Measurements from ENCODE around the gene UPF1.

Gene UPF1

DNA sequence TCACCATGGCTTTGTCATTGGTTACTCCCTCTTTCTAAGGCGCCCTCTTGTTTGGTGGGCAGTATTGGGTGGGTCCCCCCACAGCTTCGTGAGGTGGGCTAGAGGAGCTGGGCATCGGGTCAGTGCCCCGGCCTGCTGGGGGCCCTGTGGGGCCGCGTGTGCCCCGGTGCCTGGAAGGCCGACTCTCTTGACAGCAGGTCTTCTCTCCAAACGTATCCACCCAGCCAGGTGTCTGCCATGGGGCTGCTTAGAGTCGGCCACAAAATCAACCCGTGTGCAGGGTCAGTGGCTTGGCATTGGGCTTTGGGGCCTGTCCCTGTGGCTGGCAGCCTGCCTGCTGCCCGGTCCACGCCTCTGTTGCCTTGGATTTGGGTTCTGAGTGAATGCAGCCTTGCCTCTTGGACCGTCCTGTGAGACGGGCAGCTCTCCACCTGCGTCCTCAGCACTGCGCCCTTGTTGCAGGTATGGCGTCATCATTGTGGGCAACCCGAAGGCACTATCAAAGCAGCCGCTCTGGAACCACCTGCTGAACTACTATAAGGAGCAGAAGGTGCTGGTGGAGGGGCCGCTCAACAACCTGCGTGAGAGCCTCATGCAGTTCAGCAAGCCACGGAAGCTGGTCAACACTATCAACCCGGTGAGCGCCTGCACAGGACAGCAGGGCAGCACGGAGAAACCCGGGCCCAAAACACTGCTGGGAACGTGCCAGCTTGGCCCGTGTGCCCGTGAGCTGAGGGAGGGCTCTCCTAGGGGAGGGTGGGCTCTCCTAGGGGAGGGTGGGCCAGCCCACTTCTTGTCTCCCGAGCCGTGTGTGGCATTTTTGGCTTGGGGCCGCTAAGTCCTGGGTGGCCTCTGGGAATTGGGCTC, 31.4 kb downstream of the UPF1 start:
- Histone ChIP-seq H3K9ac (ENCODE audit: low read depth, low read length) (no peak overlapping the region), H3K36me3 (ENCODE audit: insufficient read depth, low read length) (peaks cover 21% of the 10 kb centered on the region), H3K4me1 (ENCODE audit: insufficient read depth, low read length) (no peaks in the 10 kb centered on the region; the same call in 1 of the 2 replicates)

DNA sequence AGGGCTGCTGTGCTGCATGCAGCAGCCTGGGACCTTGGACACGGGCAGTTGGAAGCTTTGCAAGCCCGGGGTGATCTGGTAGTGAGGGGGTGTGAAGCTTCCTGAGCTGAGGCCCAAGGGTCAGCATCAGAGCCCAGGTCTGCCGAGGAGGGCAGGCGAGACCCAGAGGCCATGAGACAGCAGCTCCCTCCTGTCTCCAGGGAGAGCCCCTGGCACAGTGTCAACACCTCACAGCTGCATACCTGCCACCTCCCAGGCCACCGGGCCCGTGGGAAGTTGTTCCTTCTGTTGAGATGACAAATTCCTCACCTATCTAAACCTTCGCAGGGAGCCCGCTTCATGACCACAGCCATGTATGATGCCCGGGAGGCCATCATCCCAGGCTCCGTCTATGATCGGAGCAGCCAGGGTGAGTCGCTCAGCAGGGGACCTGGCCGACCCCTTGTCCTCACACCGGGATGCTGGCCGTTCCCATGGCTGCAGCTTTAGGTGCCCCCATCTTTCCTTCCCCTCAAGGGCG, 32.1 kb downstream of the UPF1 start:
- Histone ChIP-seq H3K9me3 (ENCODE audit: control insufficient read depth, insufficient read depth, low read length) (no peaks in the 10 kb centered on the region), H3K4me1 (ENCODE audit: insufficient read depth, low read length) (no peaks in the 10 kb centered on the region; the same call in 1 of the 2 replicates), H3K9ac (ENCODE audit: low read depth, low read length) (no peak overlapping the region), H3K36me3 (ENCODE audit: insufficient read depth, low read length) (peaks cover 21% of the 10 kb centered on the region)

More for the DNA sequence above, 31.4 kb downstream of the UPF1 start:
- H3K9me3 ChIP-seq (ENCODE audit: control insufficient read depth, insufficient read depth, low read length): no peaks in the 10 kb centered on the region

DNA sequence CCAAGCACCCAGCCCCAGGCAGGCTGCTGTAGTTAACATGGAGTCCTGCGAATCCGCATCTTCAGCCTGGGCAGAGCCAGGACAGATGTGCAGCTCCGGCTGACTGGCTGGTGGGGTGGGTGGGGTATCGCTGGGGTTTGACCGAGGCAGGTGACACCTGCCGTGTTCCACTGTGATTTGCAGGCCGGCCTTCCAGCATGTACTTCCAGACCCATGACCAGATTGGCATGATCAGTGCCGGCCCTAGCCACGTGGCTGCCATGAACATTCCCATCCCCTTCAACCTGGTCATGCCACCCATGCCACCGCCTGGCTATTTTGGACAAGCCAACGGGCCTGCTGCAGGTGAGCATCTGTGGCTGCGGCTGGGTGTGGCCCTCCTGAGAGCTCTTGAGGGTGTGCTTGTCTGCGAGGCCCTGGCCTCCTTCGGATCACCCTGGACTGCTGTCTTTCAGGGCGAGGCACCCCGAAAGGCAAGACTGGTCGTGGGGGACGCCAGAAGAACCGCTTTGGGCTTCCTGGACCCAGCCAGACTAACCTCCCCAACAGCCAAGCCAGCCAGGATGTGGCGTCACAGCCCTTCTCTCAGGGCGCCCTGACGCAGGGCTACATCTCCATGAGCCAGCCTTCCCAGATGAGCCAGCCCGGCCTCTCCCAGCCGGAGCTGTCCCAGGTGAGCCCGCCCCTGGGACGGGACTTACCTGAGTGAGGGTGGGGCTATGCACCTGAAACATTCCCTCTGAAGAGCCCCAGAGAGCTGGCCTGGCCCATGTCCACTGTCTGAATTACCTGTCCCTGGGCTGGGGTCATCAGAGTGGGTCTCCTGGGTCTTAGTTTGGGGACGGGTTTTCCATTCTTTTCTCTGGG, 33.6 kb downstream of the UPF1 start:
- H3K9me3 ChIP-seq (ENCODE audit: control insufficient read depth, insufficient read depth, low read length): no peaks in the 10 kb centered on the region
- H3K9ac ChIP-seq (ENCODE audit: low read depth, low read length): no peak overlapping the region
- peaks cover 17% of the 10 kb centered on the region for H3K36me3 ChIP-seq (ENCODE audit: insufficient read depth, low read length)
- no peaks in the 10 kb centered on the region; the same call in 1 of the 2 replicates for H3K4me1 ChIP-seq (ENCODE audit: insufficient read depth, low read length)

DNA sequence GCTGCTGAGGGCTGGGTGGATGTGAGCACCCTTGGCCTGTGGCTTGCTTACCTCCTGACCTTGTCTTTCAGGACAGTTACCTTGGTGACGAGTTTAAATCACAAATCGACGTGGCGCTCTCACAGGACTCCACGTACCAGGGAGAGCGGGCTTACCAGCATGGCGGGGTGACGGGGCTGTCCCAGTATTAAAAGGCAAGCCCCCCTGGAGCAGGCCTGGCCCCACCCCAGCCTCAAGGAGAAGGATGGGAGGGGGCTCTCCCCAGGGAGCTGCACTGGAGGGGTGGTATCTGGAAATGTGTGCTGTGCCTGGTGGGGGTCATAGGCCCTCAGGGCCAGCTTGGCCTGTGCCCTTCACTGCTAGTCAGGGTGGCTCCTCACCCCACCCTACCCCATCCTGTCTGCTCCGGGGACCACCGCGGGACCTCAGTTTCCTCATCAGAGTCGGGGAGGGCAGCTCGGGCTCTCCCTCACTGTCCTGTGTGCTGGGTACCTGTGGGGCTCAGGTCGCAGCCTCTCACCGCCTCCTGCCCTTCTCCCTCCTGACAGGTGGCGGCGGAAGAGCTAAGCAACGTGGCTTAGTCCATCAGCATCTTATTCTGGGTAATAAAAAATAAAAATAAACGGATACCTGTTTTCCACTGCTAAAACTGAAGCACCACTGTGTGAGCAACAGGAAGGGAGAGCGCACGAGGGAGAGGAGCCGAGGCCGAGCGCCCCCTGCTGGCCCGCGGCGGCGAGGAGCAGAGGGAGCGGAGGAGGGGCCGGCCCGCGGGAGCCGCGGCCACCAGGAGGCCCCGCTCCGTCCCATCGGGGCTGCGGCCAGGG, 34.4 kb downstream of the UPF1 start:
- no peaks in the 10 kb centered on the region; the same call in 1 of the 2 replicates for H3K4me1 ChIP-seq (ENCODE audit: insufficient read depth, low read length)
- no peak overlapping the region for H3K9ac ChIP-seq (ENCODE audit: low read depth, low read length)
- peaks cover 9% of the 10 kb centered on the region for H3K36me3 ChIP-seq (ENCODE audit: insufficient read depth, low read length)
- H3K9me3 ChIP-seq (ENCODE audit: control insufficient read depth, insufficient read depth, low read length): no peaks in the 10 kb centered on the region

DNA sequence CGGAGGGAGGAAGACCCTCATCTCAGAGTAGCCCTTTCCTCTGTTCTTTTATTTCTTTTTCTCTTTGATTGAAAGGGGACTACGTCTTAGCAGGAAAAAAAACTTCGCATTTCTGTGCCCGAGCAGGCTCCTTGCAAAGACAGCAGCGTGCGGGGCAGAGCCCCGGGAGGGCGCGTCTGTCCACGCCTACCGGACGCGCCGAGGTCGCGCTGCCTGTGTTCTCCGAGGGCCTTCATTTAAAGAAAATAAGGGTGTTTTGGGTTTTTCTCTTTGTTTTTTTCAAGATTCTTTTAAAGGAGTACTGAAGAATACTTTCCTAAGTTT, 35.0 kb downstream of the UPF1 start:
- H3K36me3 ChIP-seq (ENCODE audit: insufficient read depth, low read length): peaks cover 3% of the 10 kb centered on the region
- no peak overlapping the region for H3K9ac ChIP-seq (ENCODE audit: low read depth, low read length)
- no peaks in the 10 kb centered on the region for H3K9me3 ChIP-seq (ENCODE audit: control insufficient read depth, insufficient read depth, low read length)
- no peaks in the 10 kb centered on the region; the same call in 1 of the 2 replicates for H3K4me1 ChIP-seq (ENCODE audit: insufficient read depth, low read length)

DNA sequence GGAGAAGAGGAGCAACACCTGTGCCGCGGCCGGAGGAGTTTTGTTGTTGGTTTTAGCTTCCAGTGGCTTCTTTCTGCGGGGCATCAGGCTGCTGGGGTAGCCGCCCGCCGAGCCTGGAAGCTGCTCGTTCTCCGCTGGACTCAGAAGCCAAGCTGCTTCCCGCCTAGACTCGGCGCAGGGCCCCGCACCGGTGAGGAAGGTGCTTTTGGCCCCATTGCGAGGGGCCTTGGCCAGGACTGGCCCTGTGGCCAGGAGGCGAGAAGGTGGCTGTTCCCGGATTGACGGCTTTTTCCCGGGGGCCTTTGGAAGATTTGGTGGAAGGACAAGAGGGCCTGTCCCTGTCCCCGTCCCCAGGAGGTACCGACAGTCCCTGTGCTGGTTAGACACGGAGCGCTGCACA, 35.4 kb downstream of the UPF1 start:
- Histone ChIP-seq H3K36me3 (ENCODE audit: insufficient read depth, low read length) (peaks cover 3% of the 10 kb centered on the region), H3K9me3 (ENCODE audit: control insufficient read depth, insufficient read depth, low read length) (no peaks in the 10 kb centered on the region), H3K4me1 (ENCODE audit: insufficient read depth, low read length) (no peaks in the 10 kb centered on the region; the same call in 1 of the 2 replicates), H3K9ac (ENCODE audit: low read depth, low read length) (no peak overlapping the region)

DNA sequence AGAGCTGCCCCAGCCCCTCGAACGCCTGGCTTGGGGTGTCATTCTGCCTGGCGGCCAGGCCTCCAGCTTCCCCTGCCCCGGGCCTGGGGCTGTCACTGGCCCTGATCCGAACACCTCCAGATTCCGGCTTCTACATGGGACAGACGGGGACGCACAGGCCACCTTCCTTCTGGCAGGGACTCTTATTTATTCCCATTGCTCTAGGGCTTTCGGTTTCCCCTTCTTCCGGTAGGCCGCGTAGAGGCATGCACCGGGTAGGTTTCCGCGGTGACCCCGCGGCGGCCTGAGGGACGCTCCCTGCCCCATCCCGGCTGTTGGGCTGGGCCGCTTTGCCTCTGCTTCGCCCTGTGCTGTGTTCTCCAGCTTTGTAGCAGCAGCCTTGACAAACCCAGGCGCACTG, 36.0 kb downstream of the UPF1 start:
- no peak overlapping the region for H3K9ac ChIP-seq (ENCODE audit: low read depth, low read length)
- no peaks in the 10 kb centered on the region for H3K9me3 ChIP-seq (ENCODE audit: control insufficient read depth, insufficient read depth, low read length)
- H3K36me3 ChIP-seq (ENCODE audit: insufficient read depth, low read length): peaks cover 3% of the 10 kb centered on the region; the same call in 1 of the 2 replicates
- no peaks in the 10 kb centered on the region; the same call in 1 of the 2 replicates for H3K4me1 ChIP-seq (ENCODE audit: insufficient read depth, low read length)

DNA sequence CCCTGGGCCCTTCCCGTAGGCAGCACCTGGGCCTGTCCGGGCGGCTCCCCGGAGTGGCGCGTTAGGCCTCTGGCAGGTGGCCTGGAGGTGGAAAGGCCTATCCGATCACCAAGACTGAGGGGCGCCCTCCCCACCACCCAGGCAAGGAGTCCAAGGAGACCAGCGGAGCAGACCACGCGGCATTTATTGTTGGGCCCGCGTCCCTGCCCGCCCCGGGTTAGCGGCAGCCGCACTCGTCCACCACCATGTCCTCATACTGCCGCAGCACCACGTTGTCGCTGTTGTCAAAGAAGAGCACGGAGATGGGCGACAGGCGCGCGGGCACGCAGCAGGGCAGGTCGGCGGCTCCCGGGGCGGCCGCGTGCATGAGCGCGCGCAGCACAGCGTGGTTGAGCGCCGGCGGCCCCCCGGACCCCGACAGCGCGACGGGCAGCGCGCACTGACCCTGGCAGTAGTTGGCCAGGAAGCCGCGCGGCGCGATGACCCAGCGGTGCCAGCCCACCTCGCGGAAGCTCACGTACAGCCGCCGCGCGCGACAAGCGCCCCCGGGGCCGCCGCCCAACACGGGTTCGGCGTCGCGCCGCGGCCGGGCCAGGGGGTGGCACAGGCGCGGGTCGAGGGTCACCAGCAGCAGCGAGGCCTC, 36.7 kb downstream of the UPF1 start:
- no peaks in the 10 kb centered on the region for H3K9me3 ChIP-seq (ENCODE audit: control insufficient read depth, insufficient read depth, low read length)
- no peaks in the 10 kb centered on the region; the same call in 1 of the 2 replicates for H3K4me1 ChIP-seq (ENCODE audit: insufficient read depth, low read length)
- H3K9ac ChIP-seq (ENCODE audit: low read depth, low read length): no peak overlapping the region
- peaks cover 3% of the 10 kb centered on the region; the same call in 1 of the 2 replicates for H3K36me3 ChIP-seq (ENCODE audit: insufficient read depth, low read length)

DNA sequence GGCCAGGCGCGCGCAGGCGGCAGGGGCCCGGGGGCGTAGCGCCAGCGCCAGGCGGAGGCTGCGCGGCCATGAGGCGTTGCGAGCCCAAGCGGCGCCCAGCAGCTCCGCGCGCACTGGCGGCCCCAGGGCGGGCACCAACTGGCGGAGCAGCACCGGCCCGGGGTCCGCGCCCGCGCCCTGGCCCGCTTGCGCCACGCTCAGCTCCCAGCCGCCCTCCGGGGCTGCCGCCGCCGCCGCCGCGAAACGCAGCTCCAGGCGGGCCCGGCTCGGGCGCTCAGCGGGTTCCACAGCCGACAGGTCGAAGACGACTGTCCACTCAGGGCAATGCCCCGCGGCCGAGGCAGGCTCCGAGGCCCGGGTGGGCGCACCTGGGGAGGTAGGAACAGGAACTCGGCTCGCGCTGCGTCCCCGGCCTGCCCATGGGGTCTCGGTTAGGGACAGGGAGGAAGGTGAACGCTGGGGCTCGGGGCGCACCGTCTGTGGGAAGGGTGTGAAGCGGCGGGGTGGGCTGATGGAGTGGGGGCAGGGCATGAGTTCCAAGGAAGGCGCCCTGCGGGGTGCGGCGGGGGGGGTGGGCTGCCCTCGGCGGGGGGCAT, 37.4 kb downstream of the UPF1 start:
- Histone ChIP-seq H3K9me3 (ENCODE audit: control insufficient read depth, insufficient read depth, low read length) (no peaks in the 10 kb centered on the region), H3K36me3 (ENCODE audit: insufficient read depth, low read length) (peaks cover 3% of the 10 kb centered on the region; the same call in 1 of the 2 replicates), H3K9ac (ENCODE audit: low read depth, low read length) (no peak overlapping the region), H3K4me1 (ENCODE audit: insufficient read depth, low read length) (no peaks in the 10 kb centered on the region; the same call in 1 of the 2 replicates)

DNA sequence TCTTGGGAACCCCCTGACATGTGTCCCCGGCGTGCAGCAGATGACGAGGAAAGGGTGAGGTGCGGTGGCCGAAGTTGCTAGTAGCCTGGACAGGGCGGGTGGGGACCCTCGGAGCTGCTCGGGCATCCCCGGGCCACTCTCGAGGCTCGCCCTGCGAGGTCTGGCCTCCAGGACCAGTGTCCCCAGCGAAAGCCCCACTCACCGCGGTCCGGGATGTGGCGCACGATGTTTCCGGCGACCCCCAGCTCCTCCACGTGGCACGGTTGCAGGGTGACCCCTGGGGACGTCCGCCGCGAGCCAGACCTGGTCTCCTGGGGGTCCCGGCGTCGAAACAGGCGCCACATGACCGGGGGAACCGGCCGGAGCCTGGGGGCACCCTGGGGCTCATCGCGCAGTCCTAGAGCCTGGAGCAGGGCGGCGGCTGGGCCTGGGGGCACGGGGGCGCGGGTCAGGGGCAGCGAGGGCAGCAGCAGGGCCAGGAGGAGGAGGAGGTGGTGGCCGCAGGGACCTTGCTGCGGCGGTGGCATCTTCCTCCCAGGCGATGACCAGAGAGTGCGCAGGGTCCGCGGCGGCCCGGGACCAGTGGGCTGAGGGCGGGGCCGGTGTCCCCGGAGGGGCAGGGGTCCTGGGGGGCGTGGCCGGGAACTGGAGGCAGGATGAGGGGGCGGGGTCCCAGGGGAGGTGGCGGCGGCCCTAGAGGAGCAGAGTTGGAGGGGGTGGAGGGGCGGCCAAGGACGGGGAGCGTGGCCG, 38.2 kb downstream of the UPF1 start:
- peaks cover 3% of the 10 kb centered on the region; the same call in 1 of the 2 replicates for H3K36me3 ChIP-seq (ENCODE audit: insufficient read depth, low read length)
- H3K4me1 ChIP-seq (ENCODE audit: insufficient read depth, low read length): no peaks in the 10 kb centered on the region; the same call in 1 of the 2 replicates
- H3K9ac ChIP-seq (ENCODE audit: low read depth, low read length): no peak overlapping the region; the same call in 1 of the 2 replicates
- H3K9me3 ChIP-seq (ENCODE audit: control insufficient read depth, insufficient read depth, low read length): no peaks in the 10 kb centered on the region

DNA sequence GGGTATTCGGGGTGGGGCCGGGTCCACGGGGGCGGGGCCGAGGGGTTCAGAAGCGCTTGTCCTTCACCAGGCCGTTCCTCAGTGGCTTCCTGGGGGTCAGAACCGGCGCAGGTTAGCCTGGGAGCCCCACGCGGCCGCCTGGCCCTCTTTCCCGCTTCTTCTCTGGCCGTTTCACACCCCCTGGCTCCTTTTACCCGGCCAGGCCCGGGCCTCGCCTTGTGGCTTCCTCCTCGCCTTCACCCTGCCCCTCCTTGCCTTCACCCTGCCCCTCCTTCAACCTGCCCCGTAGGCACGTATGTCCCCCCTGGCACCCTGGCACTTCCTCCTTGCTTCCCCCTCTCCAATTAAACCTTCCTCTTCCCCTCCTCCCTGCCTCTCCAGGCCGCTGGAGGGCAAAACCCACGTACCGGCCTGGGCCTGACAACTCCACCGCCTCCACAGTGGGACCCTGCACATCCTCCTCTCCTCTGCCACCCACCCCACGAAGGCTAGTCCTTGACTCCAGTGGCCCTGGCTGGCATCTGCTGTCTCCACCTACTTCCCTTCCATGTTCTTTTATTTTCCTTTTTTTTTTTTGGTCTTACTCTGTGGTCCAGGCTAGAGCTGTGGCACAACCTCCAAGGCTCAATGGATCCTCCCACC, 38.9 kb downstream of the UPF1 start:
- Histone ChIP-seq H3K9ac (ENCODE audit: low read depth, low read length) (no peak overlapping the region), H3K4me1 (ENCODE audit: insufficient read depth, low read length) (no peaks in the 10 kb centered on the region; the same call in 1 of the 2 replicates), H3K9me3 (ENCODE audit: control insufficient read depth, insufficient read depth, low read length) (no peaks in the 10 kb centered on the region), H3K36me3 (ENCODE audit: insufficient read depth, low read length) (peaks cover under 1% of the 10 kb centered on the region; the same call in 1 of the 2 replicates)

DNA sequence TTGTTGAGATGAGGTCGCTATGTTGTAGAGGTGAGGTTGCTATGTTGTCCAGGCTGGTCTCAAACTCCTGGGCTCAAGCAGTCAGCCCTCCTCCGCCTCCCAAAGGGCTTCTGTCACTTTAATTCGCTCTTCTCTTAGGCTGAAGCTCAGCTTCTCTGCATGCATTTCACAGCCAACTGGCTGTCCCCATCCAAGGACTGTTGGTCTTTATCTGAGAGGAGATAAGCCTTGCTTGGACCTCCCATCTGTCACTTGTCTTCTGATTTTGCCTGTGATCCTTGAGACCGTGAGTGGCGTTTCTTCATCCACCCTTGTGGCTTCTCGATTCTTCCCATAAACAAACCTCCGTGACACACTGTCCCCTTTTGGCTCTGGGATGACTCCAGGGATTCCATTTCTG, 39.8 kb downstream of the UPF1 start:
- H3K4me1 ChIP-seq (ENCODE audit: insufficient read depth, low read length): no peaks in the 10 kb centered on the region; the same call in 1 of the 2 replicates
- no peaks in the 10 kb centered on the region; the same call in 1 of the 2 replicates for H3K36me3 ChIP-seq (ENCODE audit: insufficient read depth, low read length)
- H3K9me3 ChIP-seq (ENCODE audit: control insufficient read depth, insufficient read depth, low read length): no peaks in the 10 kb centered on the region
- no peak overlapping the region for H3K9ac ChIP-seq (ENCODE audit: low read depth, low read length)

All from ES-I3 (cell line).